ENCODE data around the gene PKMYT1. TPM values are rescaled to one million over a fixed set of nuclear protein-coding genes. Genes with fewer than 3 reads are reported as not detected.

PKMYT1 gene
- total and polyA plus RNA-seq, 2 experiments from 2014 or later: 28.1 to 30.6 TPM

DNA sequence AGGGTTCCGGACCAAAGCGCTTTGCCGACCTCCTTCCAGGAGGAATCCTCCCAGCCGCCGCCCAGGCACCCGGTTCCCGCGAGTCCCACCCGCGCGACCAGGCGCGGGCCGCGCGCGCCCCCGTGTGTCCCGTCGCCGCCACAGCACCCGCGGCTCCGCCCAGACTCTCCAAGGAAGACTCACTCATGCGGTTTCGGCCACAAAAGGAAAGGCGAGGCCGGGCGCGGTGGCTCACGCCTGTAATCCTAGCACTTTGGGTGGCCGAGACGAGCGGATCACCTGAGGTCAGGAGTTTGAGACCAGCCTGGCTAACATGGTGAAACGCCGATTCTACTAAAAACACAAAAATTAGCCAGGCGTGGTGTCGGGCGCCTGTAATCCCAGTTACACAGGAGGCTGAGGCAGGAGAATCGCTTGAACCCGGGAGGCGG is 3.5 kb upstream of the PKMYT1 start:
- TF ChIP-seq, protein P1, sequence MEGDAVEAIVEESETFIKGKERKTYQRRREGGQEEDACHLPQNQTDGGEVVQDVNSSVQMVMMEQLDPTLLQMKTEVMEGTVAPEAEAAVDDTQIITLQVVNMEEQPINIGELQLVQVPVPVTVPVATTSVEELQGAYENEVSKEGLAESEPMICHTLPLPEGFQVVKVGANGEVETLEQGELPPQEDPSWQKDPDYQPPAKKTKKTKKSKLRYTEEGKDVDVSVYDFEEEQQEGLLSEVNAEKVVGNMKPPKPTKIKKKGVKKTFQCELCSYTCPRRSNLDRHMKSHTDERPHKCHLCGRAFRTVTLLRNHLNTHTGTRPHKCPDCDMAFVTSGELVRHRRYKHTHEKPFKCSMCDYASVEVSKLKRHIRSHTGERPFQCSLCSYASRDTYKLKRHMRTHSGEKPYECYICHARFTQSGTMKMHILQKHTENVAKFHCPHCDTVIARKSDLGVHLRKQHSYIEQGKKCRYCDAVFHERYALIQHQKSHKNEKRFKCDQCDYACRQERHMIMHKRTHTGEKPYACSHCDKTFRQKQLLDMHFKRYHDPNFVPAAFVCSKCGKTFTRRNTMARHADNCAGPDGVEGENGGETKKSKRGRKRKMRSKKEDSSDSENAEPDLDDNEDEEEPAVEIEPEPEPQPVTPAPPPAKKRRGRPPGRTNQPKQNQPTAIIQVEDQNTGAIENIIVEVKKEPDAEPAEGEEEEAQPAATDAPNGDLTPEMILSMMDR (IDR thresholded peaks at IDR 0.05; ENCODE audit: low read depth, low read length): peak; percentile 86
- Histone ChIP-seq H3K27ac (no peak overlapping the region), H3K9me3 (ENCODE audit: low read depth) (no peaks in the 10 kb centered on the region), H3K36me3 (no peaks in the 10 kb centered on the region), H3K4me3 (no peak overlapping the region), H3K27me3 (no peaks in the 10 kb centered on the region), H3K4me1 (ENCODE audit: low read depth) (peaks cover 23% of the 10 kb centered on the region)
- peak; percentile 80 to 82 for DNase-seq (ENCODE audit: low read depth in 1 of 2, low spot score in 1 of 2)

DNA sequence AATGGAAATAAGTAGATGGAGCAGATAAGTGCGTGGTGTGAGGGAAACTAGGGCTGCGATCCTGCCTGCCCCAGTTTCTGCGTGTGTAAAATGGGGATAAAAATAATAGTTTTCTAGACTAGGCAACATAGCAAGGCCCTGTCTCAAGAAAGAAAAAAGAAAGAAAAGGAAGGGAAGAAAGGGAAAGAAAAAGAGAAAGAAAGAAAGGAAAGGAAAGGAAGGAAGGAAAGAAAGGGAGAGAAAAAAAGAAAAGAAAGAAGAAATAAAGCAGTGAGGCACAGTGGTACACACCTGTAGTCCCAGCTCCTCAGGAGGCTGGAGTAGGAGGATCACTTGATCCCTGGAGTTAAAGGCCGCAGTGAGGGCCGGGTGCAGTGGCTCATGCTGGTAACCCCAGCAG is 2.2 kb upstream of the PKMYT1 start:
- TF ChIP-seq, protein P1 (IDR thresholded peaks at IDR 0.05; ENCODE audit: low read depth, low read length): no peak
- H3K36me3 ChIP-seq: no peaks in the 10 kb centered on the region
- H3K4me1 ChIP-seq (ENCODE audit: low read depth): peaks cover 11% of the 10 kb centered on the region
- no peak overlapping the region for H3K4me3 ChIP-seq
- no peak for DNase-seq (ENCODE audit: low read depth in 1 of 2, low spot score in 1 of 2)
- no peaks in the 10 kb centered on the region for H3K9me3 ChIP-seq (ENCODE audit: low read depth)
- H3K27me3 ChIP-seq: no peaks in the 10 kb centered on the region
- no peak overlapping the region for H3K27ac ChIP-seq

DNA sequence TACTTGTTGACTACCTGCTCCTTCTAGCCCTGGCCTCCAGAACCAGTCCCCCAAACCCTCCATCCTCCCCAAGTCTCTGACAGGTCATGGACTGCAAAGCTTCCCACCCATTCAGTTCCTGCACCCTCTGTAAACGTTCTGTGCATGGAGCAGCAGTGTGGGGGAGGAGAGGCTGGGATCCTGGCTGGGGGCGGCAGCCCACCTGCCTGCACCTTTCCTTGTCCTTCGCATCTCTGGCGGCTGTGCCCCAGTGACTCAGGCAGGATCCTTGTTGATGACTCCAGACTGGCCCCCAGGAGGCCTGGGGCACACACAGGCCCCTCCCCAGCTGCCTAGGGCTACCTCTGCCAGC is 1.6 kb upstream of the PKMYT1 start:
- Histone ChIP-seq H3K4me1 (ENCODE audit: low read depth) (peaks cover 8% of the 10 kb centered on the region), H3K36me3 (no peaks in the 10 kb centered on the region), H3K27ac (peak overlapping the region; percentile 19), H3K4me3 (no peak overlapping the region), H3K27me3 (no peaks in the 10 kb centered on the region), H3K9me3 (ENCODE audit: low read depth) (no peaks in the 10 kb centered on the region)
- DNase-seq (ENCODE audit: low read depth in 1 of 2, low spot score in 1 of 2): no peak
- TF ChIP-seq, protein P1 (IDR thresholded peaks at IDR 0.05; ENCODE audit: low read depth, low read length): no peak

DNA sequence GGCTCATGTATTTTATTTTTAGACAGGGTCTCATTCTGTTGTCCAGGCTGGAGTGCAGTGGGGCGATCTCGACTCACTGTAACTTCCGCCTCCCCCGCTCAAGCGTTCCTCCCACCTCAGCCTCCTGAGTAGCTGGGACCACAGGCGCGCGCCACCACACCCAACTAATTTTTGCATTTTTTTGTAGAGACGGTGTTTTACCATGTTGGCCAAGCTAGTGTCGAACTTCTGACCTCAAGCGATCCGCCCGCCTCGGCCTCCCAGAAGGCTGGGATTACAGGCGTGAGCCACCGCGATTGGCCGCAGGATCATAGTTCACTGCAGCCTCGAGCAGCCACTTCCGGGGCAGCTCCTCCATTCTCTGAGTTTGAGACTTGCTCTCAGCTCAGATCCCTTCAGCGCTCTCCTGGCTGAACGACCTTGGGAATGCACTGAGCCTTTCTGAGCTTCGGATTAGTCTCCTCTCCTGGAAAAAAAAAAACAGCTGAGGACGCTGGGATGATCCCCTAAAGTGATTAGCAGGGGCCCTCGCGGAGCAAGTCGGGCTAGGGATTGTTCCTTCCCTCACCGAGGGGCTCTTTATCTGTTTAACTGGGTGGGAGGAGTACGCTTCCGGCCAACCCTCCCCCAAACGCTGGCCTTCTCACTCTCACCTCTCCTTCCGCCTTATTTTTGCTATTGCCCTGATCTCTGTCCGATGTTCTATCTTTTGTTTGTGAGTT is 1.1 kb upstream of the PKMYT1 start:
- no peak overlapping the region for H3K4me3 ChIP-seq
- peak; percentile 27 to 43 for DNase-seq (ENCODE audit: low read depth in 1 of 2, low spot score in 1 of 2)
- peaks cover 8% of the 10 kb centered on the region for H3K4me1 ChIP-seq (ENCODE audit: low read depth)
- H3K27me3 ChIP-seq: no peaks in the 10 kb centered on the region
- no peaks in the 10 kb centered on the region for H3K36me3 ChIP-seq
- TF ChIP-seq, protein P1 (IDR thresholded peaks at IDR 0.05; ENCODE audit: low read depth, low read length): no peak
- peak overlapping the region; percentile 19 for H3K27ac ChIP-seq
- no peaks in the 10 kb centered on the region for H3K9me3 ChIP-seq (ENCODE audit: low read depth)

DNA sequence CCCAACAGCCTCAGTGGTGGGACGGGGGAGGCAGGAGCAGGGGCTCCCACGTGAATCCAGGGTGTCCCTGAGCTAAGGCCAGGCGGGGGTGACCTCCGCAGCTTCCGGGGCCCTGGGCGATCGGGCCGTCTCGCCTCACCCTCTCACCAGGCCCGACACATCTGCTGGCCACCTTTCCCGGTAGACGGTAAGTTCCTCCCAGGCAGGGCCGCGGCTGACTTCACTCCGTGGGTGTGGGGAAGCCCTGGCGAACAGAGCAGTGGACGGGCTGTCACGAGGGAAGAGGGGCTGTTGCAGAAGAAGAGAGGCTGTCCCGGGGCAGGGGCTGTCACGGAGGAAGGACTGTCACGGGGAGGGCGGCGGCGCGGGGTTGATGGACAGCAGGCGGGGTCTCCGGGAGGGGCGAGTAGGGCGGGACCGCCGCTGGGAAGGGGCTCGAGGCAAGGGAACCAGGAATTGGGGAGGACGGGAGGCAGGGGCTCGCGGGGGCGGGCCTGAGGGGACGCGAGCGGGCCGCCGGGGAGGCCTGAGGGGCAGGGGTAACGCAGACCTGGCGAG is 498 bp downstream of the PKMYT1 start:
- Histone ChIP-seq H3K4me1 (ENCODE audit: low read depth) (peaks cover 8% of the 10 kb centered on the region), H3K27ac (no peak overlapping the region), H3K36me3 (no peaks in the 10 kb centered on the region), H3K27me3 (no peaks in the 10 kb centered on the region), H3K9me3 (ENCODE audit: low read depth) (no peaks in the 10 kb centered on the region), H3K4me3 (peak overlapping the region; percentile 61)
- no peak for DNase-seq (ENCODE audit: low read depth in 1 of 2, low spot score in 1 of 2)
- TF ChIP-seq, protein P1 (IDR thresholded peaks at IDR 0.05; ENCODE audit: low read depth, low read length): no peak
